Prostate gland (tissue), 2 donors: Measurements from ENCODE around the gene GRIK3. TPM values are rescaled to one million over a fixed set of nuclear protein-coding genes. Genes with fewer than 3 reads are reported as not detected.

Experiments
- DNase-seq: peaks from one replicate; pipeline ENCODE4 v3.0.0-alpha.2; 2019; ENCODE audit warnings: low spot score
- H3K27ac ChIP-seq, 2 donors: fragments of 200-600 bp; sonication (generic); 2 replicates each; pipeline ENCODE4 v1.5.1; 2017 to 2019
- H3K27me3 ChIP-seq: fragments of 200-600 bp; sonication (generic); replicated peaks from 2 replicates; pipeline ENCODE4 v1.5.1; 2019; ENCODE audit not compliant: insufficient read depth
- H3K36me3 ChIP-seq, 2 donors: fragments of 200-600 bp; sonication (generic); 1 replicate in 1 of 2; 2 replicates in 1 of 2; pipeline versions ENCODE4 v1.5.1 to v1.8.1; 2017 to 2019
- H3K4me1 ChIP-seq: fragments of 200-600 bp; sonication (generic); replicated peaks from 2 replicates; pipeline ENCODE4 v1.5.1; 2019
- H3K4me3 ChIP-seq, 2 donors: fragments of 200-600 bp; sonication (generic); 2 replicates each; pipeline ENCODE4 v1.5.1; 2017 to 2019
- H3K9me3 ChIP-seq: fragments of 200-600 bp; sonication (generic); 2 replicates; pipeline ENCODE4 v1.5.1; 2017
- CTCF ChIP-seq, 4 experiments: fragments of 200-600 bp in 2 of 4; fragments of 450-650 bp in 2 of 4; sonication (generic) in 2 of 4; IDR thresholded peaks; 1 replicate in 3 of 4; 2 replicates in 1 of 4; pipeline ENCODE4 v1.5.1; 2016 to 2019; ENCODE audit warnings: antibody characterized with exemption in 4 of 4, mild to moderate bottlenecking in 2 of 4, moderate library complexity in 2 of 4
- POLR2A ChIP-seq: fragments of 450-650 bp; IDR thresholded peaks from one replicate; pipeline ENCODE4 v1.6.1; 2016; ENCODE audit warnings: antibody characterized with exemption, mild to moderate bottlenecking
- POLR2AphosphoS5 ChIP-seq: sonication (generic); formaldehyde crosslinking; IDR thresholded peaks from one replicate; pipeline ENCODE4 v1.6.1; 2017; ENCODE audit warnings: antibody characterized with exemption
- WGBS: methylation state at CpG from one replicate; pipeline ENCODE4 v1.1.5; 2018; 5-methylcytosine and 5-hydroxymethylcytosine counted together
- intact Hi-C: fragments of 100-400 bp; cut with DNase I; formaldehyde crosslinking; loops from one replicate; pipeline ENCODE4 v1.14.2; 2022
- total RNA-seq, 2 donors: library from RNA; depleted of rRNA; stranded (reverse); fragments of >200 nt; gene quantifications; one replicate each; pipeline ENCODE4 v1.1.0, GENCODE V29; 2016

Gene GRIK3
- total RNA-seq, 2 donors from 2014 or later = 0.36 to 5.9 TPM

- Histone ChIP-seq H3K4me3 (no peak overlapping the region), H3K4me1 (no peaks in the 10 kb centered on the region), H3K27me3 (peaks cover 3% of the 10 kb centered on the region), H3K36me3 (no peaks in the 10 kb centered on the region), H3K27ac (no peak overlapping the region), H3K9me3 (no peaks in the 10 kb centered on the region)
- 46% methylated on average over 3 of the region's 3 CpGs for WGBS
- no peak for DNase-seq
- TF ChIP-seq CTCF (IDR thresholded peaks at IDR 0.05) (no peak), POLR2AphosphoS5 (no peak), POLR2A (no peak)
- intact Hi-C loops = no loop called here
These were observed 197.4 kb downstream of the GRIK3 start for GRCh38 chr1:36836916-36837315.

GRCh38 chr1:36836196-36836883, 198.0 kb downstream of the GRIK3 start:
- peaks cover 3% of the 10 kb centered on the region for H3K27me3 ChIP-seq
- H3K27ac ChIP-seq = no peak overlapping the region
- intact Hi-C loops = no loop called here

GRCh38 chr1:36835696-36836095, 198.6 kb downstream of the GRIK3 start:
- TF ChIP-seq CTCF (IDR thresholded peaks at IDR 0.05) = no peak
- TF ChIP-seq POLR2AphosphoS5 = no peak
- TF ChIP-seq POLR2A = no peak
- DNase-seq = no peak
- Histone ChIP-seq H3K4me1 (no peaks in the 10 kb centered on the region), H3K36me3 (no peaks in the 10 kb centered on the region), H3K27me3 (peaks cover 3% of the 10 kb centered on the region), H3K4me3 (no peak overlapping the region), H3K27ac (no peak overlapping the region), H3K9me3 (no peaks in the 10 kb centered on the region)
- WGBS = 61% methylated on average over 4 of the region's 4 CpGs
- intact Hi-C loops = no loop called here

More at GRCh38 chr1:36836196-36836883, 198.0 kb downstream of the GRIK3 start:
- DNase-seq = no peak
- Histone ChIP-seq H3K4me3 (no peak overlapping the region), H3K9me3 (no peaks in the 10 kb centered on the region), H3K4me1 (no peaks in the 10 kb centered on the region), H3K36me3 (no peaks in the 10 kb centered on the region)
- TF ChIP-seq POLR2A (no peak), POLR2AphosphoS5 (no peak), CTCF (IDR thresholded peaks at IDR 0.05) (no peak)
- WGBS = 59% methylated on average over 11 of the region's 11 CpGs

- WGBS = 70% methylated on average over 4 of the region's 4 CpGs
- no peaks in the 10 kb centered on the region for H3K36me3 ChIP-seq
- DNase-seq = no peak
- H3K9me3 ChIP-seq = no peaks in the 10 kb centered on the region
- H3K27me3 ChIP-seq = peaks cover 3% of the 10 kb centered on the region
- intact Hi-C loops = no loop called here
- no peak overlapping the region for H3K4me3 ChIP-seq
- no peak overlapping the region for H3K27ac ChIP-seq
- TF ChIP-seq POLR2A (no peak), POLR2AphosphoS5 (no peak), CTCF (IDR thresholded peaks at IDR 0.05) (no peak)
- no peaks in the 10 kb centered on the region for H3K4me1 ChIP-seq
These were observed 199.2 kb downstream of the GRIK3 start for GRCh38 chr1:36835017-36835695.

- no peak overlapping the region for H3K27ac ChIP-seq
- H3K9me3 ChIP-seq = no peaks in the 10 kb centered on the region
- TF ChIP-seq POLR2A (no peak), POLR2AphosphoS5 (no peak), CTCF (IDR thresholded peaks at IDR 0.05) (no peak)
- intact Hi-C loops = no loop called here
- no peaks in the 10 kb centered on the region for H3K36me3 ChIP-seq
- H3K27me3 ChIP-seq = peaks cover 3% of the 10 kb centered on the region
- no peaks in the 10 kb centered on the region for H3K4me1 ChIP-seq
- H3K4me3 ChIP-seq = no peak overlapping the region
- no peak for DNase-seq
- 62% methylated on average over 5 of the region's 5 CpGs for WGBS
These were observed 199.7 kb downstream of the GRIK3 start for GRCh38 chr1:36834586-36834985.
